Measurements from ENCODE around the gene LBHD1.

DNA sequence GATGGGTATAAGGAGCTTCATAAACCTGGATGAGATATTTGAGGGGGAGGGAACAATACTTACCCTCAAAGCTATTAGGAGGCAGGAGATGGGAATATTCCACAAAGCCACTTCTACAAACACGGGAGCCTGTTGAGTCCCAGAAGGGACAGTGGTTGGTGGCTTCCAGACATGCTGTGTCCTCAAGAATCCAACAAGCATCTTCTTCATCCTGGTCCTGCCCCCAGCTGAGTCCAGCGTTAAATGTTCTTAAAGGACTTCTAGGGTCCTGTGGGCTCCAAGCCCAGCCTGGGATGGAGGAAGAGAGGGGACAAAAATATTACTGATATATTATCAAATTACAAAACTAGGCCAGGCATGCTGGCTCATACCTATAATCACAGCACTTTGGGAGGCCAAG lies 4.6 kb downstream of the LBHD1 start:
- TF ChIP-seq, protein P1, sequence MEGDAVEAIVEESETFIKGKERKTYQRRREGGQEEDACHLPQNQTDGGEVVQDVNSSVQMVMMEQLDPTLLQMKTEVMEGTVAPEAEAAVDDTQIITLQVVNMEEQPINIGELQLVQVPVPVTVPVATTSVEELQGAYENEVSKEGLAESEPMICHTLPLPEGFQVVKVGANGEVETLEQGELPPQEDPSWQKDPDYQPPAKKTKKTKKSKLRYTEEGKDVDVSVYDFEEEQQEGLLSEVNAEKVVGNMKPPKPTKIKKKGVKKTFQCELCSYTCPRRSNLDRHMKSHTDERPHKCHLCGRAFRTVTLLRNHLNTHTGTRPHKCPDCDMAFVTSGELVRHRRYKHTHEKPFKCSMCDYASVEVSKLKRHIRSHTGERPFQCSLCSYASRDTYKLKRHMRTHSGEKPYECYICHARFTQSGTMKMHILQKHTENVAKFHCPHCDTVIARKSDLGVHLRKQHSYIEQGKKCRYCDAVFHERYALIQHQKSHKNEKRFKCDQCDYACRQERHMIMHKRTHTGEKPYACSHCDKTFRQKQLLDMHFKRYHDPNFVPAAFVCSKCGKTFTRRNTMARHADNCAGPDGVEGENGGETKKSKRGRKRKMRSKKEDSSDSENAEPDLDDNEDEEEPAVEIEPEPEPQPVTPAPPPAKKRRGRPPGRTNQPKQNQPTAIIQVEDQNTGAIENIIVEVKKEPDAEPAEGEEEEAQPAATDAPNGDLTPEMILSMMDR (IDR thresholded peaks at IDR 0.05) = no peak
- no peak for TF ChIP-seq POLR2A (IDR thresholded peaks at IDR 0.05)
